HepG2 (cell line): ENCODE results near the gene MAMDC2. TPM values are rescaled to one million over a fixed set of nuclear protein-coding genes. Genes with fewer than 3 reads are reported as not detected.

Experiments
- ATAC-seq: fragments of 200-7000 bp; cut with Tn5 transposase; 3 replicates; pipeline ENCODE4 v1.9.1; 2020; ENCODE audit warnings: mild to moderate bottlenecking, moderate library complexity
- BruUV-seq: library from RNA; stranded (reverse); fragments of 400-500 nt; replicated peaks from 2 replicates; lab custom pipeline; 2021; lab: Mats Ljungman, UMichigan
- CTCF ChIA-PET: fragments of 300-600 bp; formaldehyde crosslinking; extraction: SDS; loops from one replicate; lab custom pipeline; 2021; ENCODE audit warnings: low total read pairs, inconsistent platforms, low intra/inter-chr PET ratio; lab: Yijun Ruan, JAX
- POLR2A ChIA-PET: fragments of 350-600 bp; sonication (Branson Sonifier 250); formaldehyde crosslinking; loops from one replicate; lab custom pipeline; 2020; ENCODE audit warnings: antibody characterized with exemption, inconsistent platforms; lab: Yijun Ruan, JAX
- DNase-seq: peaks from one replicate; pipeline ENCODE4 v3.0.0-alpha.2; 2015; ENCODE audit warnings: low spot score
- FAIRE-seq: peaks from 3 replicates; lab custom pipeline; 2011; peaks lifted over from hg19 to GRCh38; lab: Jason Lieb, UNC
- H2AFZ ChIP-seq: one replicate; pipeline ENCODE4 v1.6.1; 2011; ENCODE audit warnings: low read length, inconsistent platforms
- H3K27ac ChIP-seq: fragments of 300-600 bp; 3 replicates; pipeline ENCODE4 v1.8.0; 2011; ENCODE audit warnings: mixed run types, mild to moderate bottlenecking, mixed read lengths, low read length, inconsistent platforms; ENCODE audit not compliant: insufficient read depth; ENCODE audit errors: extremely low read length
- H3K27me3 ChIP-seq, 2 experiments: fragments of 200-600 bp in 1 of 2; 2 replicates in 1 of 2; 3 replicates in 1 of 2; pipeline versions ENCODE4 v1.6.0 to v1.8.0; 2011; ENCODE audit warnings: low read length in 2 of 2, mild to moderate bottlenecking in 2 of 2, moderate library complexity in 2 of 2, inconsistent platforms in 1 of 2; ENCODE audit not compliant: insufficient read depth in 2 of 2, control insufficient read depth in 1 of 2
- H3K36me3 ChIP-seq, 2 experiments: fragments of 200-600 bp in 1 of 2; replicated peaks in 1 of 2; 2 replicates in 1 of 2; 3 replicates in 1 of 2; pipeline versions ENCODE4 v1.5.1 to v1.8.0; 2011; ENCODE audit warnings: low read length in 2 of 2, inconsistent platforms in 1 of 2; ENCODE audit not compliant: insufficient read depth in 2 of 2, control insufficient read depth in 1 of 2
- H3K4me1 ChIP-seq: 2 replicates; pipeline ENCODE4 v1.5.1; 2012; ENCODE audit warnings: low read length, inconsistent platforms; ENCODE audit not compliant: insufficient read depth
- H3K4me2 ChIP-seq: 2 replicates; pipeline ENCODE4 v1.6.0; 2011; ENCODE audit warnings: low read depth, low read length, inconsistent platforms
- H3K4me3 ChIP-seq, 3 experiments: fragments of 200-600 bp in 1 of 3; sonication (generic), shearing (Covaris generic) in 1 of 3; replicated peaks in 1 of 3; 2 replicates each; pipeline ENCODE4 v1.5.1; 2011 to 2016; ENCODE audit warnings: low read length in 3 of 3, inconsistent platforms in 2 of 3, low read depth in 2 of 3, mild to moderate bottlenecking in 2 of 3, control low read depth in 1 of 3, mixed read lengths in 1 of 3; ENCODE audit not compliant: insufficient read depth in 1 of 3
- H3K79me2 ChIP-seq: one replicate; pipeline ENCODE4 v1.6.1; 2011; ENCODE audit warnings: low read length, inconsistent platforms; ENCODE audit not compliant: insufficient read depth
- H3K9ac ChIP-seq: 2 replicates; pipeline ENCODE4 v1.6.0; 2011; ENCODE audit warnings: mild to moderate bottlenecking, low read depth, low read length, inconsistent platforms; ENCODE audit not compliant: insufficient read depth
- H3K9me3 ChIP-seq: 2 replicates; pipeline ENCODE4 v1.5.1; 2012; ENCODE audit warnings: mild to moderate bottlenecking, low read length
- H4K20me1 ChIP-seq: 2 replicates; pipeline ENCODE4 v1.6.0; 2011; ENCODE audit warnings: inconsistent platforms, mild to moderate bottlenecking, low read length, moderate library complexity; ENCODE audit not compliant: insufficient read depth
- ELF3 ChIP-seq: IDR thresholded peaks from 2 replicates; pipeline ENCODE4 v1.6.1; 2016; ENCODE audit warnings: missing genetic modification reagents, missing compliant biosample characterization
- FIP1L1 ChIP-seq: fragments of 200-400 bp; formaldehyde crosslinking; IDR thresholded peaks from 2 replicates; pipeline ENCODE4 v1.6.1; 2018; ENCODE audit warnings: low read depth, mild to moderate bottlenecking, low read length, moderate library complexity, borderline replicate concordance; ENCODE audit not compliant: insufficient read depth
- IRF1 ChIP-seq: sonication (generic); formaldehyde crosslinking; IDR thresholded peaks from 2 replicates; pipeline ENCODE4 v1.4.0; 2020; ENCODE audit warnings: low read depth, mild to moderate bottlenecking, missing genetic modification reagents
- MEIS1 ChIP-seq: sonication (generic); formaldehyde crosslinking; IDR thresholded peaks from 2 replicates; pipeline ENCODE4 v1.9.0; 2021; ENCODE audit warnings: mild to moderate bottlenecking, missing genetic modification reagents, moderate library complexity, borderline replicate concordance
- PRDM15 ChIP-seq: sonication (generic); formaldehyde crosslinking; IDR thresholded peaks from 2 replicates; pipeline ENCODE4 v1.4.0; 2020; ENCODE audit warnings: missing genetic modification reagents
- PREB ChIP-seq: sonication (generic); formaldehyde crosslinking; IDR thresholded peaks from 2 replicates; pipeline ENCODE4 v1.4.0; 2020; ENCODE audit warnings: missing genetic modification reagents
- ZFP82 ChIP-seq: sonication (generic); formaldehyde crosslinking; IDR thresholded peaks from 2 replicates; pipeline ENCODE4 v1.5.1; 2020; ENCODE audit warnings: mild to moderate bottlenecking, missing genetic modification reagents, borderline replicate concordance
- ZNF496 ChIP-seq: sonication (generic); formaldehyde crosslinking; IDR thresholded peaks from 2 replicates; pipeline ENCODE4 v1.8.1; 2023; ENCODE audit warnings: mild to moderate bottlenecking, moderate library complexity, missing genetic modification reagents; ENCODE audit not compliant: insufficient replicate concordance
- ZNF552 ChIP-seq: sonication (generic); formaldehyde crosslinking; IDR thresholded peaks from 2 replicates; pipeline ENCODE4 v1.9.0; 2022; ENCODE audit warnings: missing genetic modification reagents, mild to moderate bottlenecking, borderline replicate concordance
- ZNF615 ChIP-seq: sonication (generic); formaldehyde crosslinking; IDR thresholded peaks from 2 replicates; pipeline ENCODE4 v1.5.0; 2020; ENCODE audit warnings: mild to moderate bottlenecking, missing genetic modification reagents, borderline replicate concordance
- ZSCAN25 ChIP-seq: sonication (generic); formaldehyde crosslinking; IDR thresholded peaks from 2 replicates; pipeline ENCODE4 v1.8.0; 2022; ENCODE audit warnings: mild to moderate bottlenecking, missing genetic modification reagents
- WGBS: methylation state at CpG from one replicate; pipeline ENCODE4 v1.1.6; 2017; ENCODE audit warnings: low lambda C conversion rate; 5-methylcytosine and 5-hydroxymethylcytosine counted together
- in situ Hi-C: cut with HindIII; loops from 2 replicates; pipeline ENCODE4 v1.10.0; 2017; ENCODE audit warnings: low pct_unique_long_range_greater_than_20kb; ENCODE audit not compliant: extremely low pct_ligation_motif_present
- intact Hi-C: fragments of 100-400 bp; cut with micrococcal nuclease; formaldehyde crosslinking; loops from one replicate; pipeline ENCODE4 v1.10.0; 2022; ENCODE audit not compliant: unreplicated experiment
- polyA plus RNA-seq, 8 experiments: library from polyadenylated mRNA; depleted of rRNA in 3 of 8; stranded (reverse) in 7 of 8; unstranded in 1 of 8; fragments of >200 nt; fragmentation: Illumina TruSeq in 4 of 8; extraction: Trizol in 4 of 8; gene quantifications; 2 replicates each; pipeline versions ENCODE4 v1.2.1 to v1.2.3, GENCODE V29; 2011 to 2016; ENCODE audit warnings: low read depth in 4 of 8, missing spikeins in 1 of 8, mixed read lengths in 1 of 8; ENCODE audit not compliant: insufficient read depth in 1 of 8
- total RNA-seq, 5 experiments: library from RNA; depleted of rRNA; stranded (reverse); fragments of >200 nt; fragmentation: Illumina TruSeq; extraction: Trizol; gene quantifications; 2 replicates each; pipeline ENCODE4 v1.2.3, GENCODE V29; 2016; ENCODE audit warnings: low read depth in 1 of 5
- TF ChIP-seq, protein P1 (sequence below): sonication (generic); formaldehyde crosslinking; IDR thresholded peaks from 2 replicates; pipeline ENCODE4 v1.4.0; 2020; ENCODE audit warnings: missing genetic modification reagents, borderline replicate concordance

The MAMDC2 gene
- total and polyA plus RNA-seq, 2 of the 13 experiments (the other 11 are each of a cell fraction or from before 2014, with no cell fraction given): not detected

GRCh38 chr9:70049236-70049635 is 5.6 kb downstream of the MAMDC2 start:
- Histone ChIP-seq H3K4me1 (no peaks in the 10 kb centered on the region), H3K27me3 (peaks cover 4 to 41% of the 10 kb centered on the region in 2 experiments), H3K79me2 (no peaks in the 10 kb centered on the region), H4K20me1 (no peaks in the 10 kb centered on the region), H3K9ac (no peak overlapping the region), H3K4me2 (no peak overlapping the region), H3K27ac (no peak overlapping the region), H3K9me3 (no peaks in the 10 kb centered on the region), H3K4me3 (no peak overlapping the region), H3K36me3 (no peaks in the 10 kb centered on the region), H2AFZ (no peak overlapping the region)
- WGBS: 0% methylated on average over 4 of the region's 4 CpGs
- TF ChIP-seq ZFP82 (CRISPR knock-in tag) (no peak), MEIS1 (CRISPR knock-in tag) (no peak), ELF3 (CRISPR knock-in tag) (no peak), ZNF496 (CRISPR knock-in tag) (no peak), ZSCAN25 (no peak), ZNF552 (CRISPR knock-in tag) (no peak), IRF1 (CRISPR knock-in tag) (no peak), PRDM15 (no peak), FIP1L1 (no peak), PREB (no peak), ZNF615 (CRISPR knock-in tag) (no peak)
- TF ChIP-seq, protein P1, sequence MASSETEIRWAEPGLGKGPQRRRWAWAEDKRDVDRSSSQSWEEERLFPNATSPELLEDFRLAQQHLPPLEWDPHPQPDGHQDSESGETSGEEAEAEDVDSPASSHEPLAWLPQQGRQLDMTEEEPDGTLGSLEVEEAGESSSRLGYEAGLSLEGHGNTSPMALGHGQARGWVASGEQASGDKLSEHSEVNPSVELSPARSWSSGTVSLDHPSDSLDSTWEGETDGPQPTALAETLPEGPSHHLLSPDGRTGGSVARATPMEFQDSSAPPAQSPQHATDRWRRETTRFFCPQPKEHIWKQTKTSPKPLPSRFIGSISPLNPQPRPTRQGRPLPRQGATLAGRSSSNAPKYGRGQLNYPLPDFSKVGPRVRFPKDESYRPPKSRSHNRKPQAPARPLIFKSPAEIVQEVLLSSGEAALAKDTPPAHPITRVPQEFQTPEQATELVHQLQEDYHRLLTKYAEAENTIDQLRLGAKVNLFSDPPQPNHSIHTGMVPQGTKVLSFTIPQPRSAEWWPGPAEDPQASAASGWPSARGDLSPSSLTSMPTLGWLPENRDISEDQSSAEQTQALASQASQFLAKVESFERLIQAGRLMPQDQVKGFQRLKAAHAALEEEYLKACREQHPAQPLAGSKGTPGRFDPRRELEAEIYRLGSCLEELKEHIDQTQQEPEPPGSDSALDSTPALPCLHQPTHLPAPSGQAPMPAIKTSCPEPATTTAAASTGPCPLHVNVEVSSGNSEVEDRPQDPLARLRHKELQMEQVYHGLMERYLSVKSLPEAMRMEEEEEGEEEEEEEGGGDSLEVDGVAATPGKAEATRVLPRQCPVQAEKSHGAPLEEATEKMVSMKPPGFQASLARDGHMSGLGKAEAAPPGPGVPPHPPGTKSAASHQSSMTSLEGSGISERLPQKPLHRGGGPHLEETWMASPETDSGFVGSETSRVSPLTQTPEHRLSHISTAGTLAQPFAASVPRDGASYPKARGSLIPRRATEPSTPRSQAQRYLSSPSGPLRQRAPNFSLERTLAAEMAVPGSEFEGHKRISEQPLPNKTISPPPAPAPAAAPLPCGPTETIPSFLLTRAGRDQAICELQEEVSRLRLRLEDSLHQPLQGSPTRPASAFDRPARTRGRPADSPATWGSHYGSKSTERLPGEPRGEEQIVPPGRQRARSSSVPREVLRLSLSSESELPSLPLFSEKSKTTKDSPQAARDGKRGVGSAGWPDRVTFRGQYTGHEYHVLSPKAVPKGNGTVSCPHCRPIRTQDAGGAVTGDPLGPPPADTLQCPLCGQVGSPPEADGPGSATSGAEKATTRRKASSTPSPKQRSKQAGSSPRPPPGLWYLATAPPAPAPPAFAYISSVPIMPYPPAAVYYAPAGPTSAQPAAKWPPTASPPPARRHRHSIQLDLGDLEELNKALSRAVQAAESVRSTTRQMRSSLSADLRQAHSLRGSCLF (CRISPR knock-in tag): no peak
- intact Hi-C loops (no loop called here), in situ Hi-C loops (no loop called here)
- BruUV-seq: no TSS peak
- ATAC-seq (no peak), DNase-seq (no peak), FAIRE-seq (no peak)
- ChIA-PET POLR2A (no interaction called here), CTCF (no interaction called here)
